Testis (tissue), 3 donors: ENCODE data around the gene CES4A. TPM values are rescaled to one million over a fixed set of nuclear protein-coding genes. Genes with fewer than 3 reads are reported as not detected.

ENCODE experiments used
- DNase-seq: peaks from one replicate; pipeline ENCODE4 v3.0.0-alpha.2; 2019
- H3K27ac ChIP-seq, 2 donors: fragments of 200-600 bp; sonication (generic); one replicate each; pipeline ENCODE4 v1.5.1; 2019
- H3K27me3 ChIP-seq: fragments of 200-600 bp; sonication (generic); one replicate; pipeline ENCODE4 v1.5.1; 2019
- H3K36me3 ChIP-seq: fragments of 200-600 bp; sonication (generic); one replicate; pipeline ENCODE4 v1.5.1; 2017; ENCODE audit warnings: low read depth; ENCODE audit errors: missing control alignments
- H3K4me1 ChIP-seq: fragments of 200-600 bp; sonication (generic); one replicate; pipeline ENCODE4 v1.5.1; 2019
- H3K4me3 ChIP-seq, 2 donors: fragments of 200-600 bp; sonication (generic); one replicate each; pipeline ENCODE4 v1.5.1; 2017 to 2019
- H3K9me3 ChIP-seq: fragments of 200-600 bp; sonication (generic); one replicate; pipeline ENCODE4 v1.5.1; 2017
- POLR2A ChIP-seq: fragments of 450-650 bp; IDR thresholded peaks from one replicate; pipeline ENCODE4 v1.6.1; 2017; ENCODE audit warnings: antibody characterized with exemption, mild to moderate bottlenecking, moderate library complexity
- whole genome bisulfite sequencing, 2 donors: methylation state at CpG; one replicate each; pipeline ENCODE4 v1.1.5; 2018; 5-methylcytosine and 5-hydroxymethylcytosine counted together
- intact Hi-C: fragments of 100-400 bp; cut with DNase I; formaldehyde crosslinking; loops from one replicate; pipeline ENCODE4 v1.15.1; 2023; ENCODE audit warnings: low total_unique reads
- polyA plus RNA-seq: library from polyadenylated mRNA; stranded (reverse); fragments of 350-450 nt; fragmentation: Illumina TruSeq; extraction: RNeasy Lipid Tissue Mini Kit (QIAGEN cat#74804); gene quantifications from one replicate; pipeline ENCODE4 v1.2.3, GENCODE V29; 2014; ENCODE audit warnings: low read depth, low replicate concordance; ENCODE audit not compliant: insufficient read depth
- total RNA-seq, 2 donors: library from RNA; depleted of rRNA; stranded (reverse); fragments of >200 nt; gene quantifications; one replicate each; pipeline ENCODE4 v1.2.3, GENCODE V29; 2016
- TF ChIP-seq, protein P1 (sequence below), 3 experiments: fragments of 450-650 bp in 2 of 3; fragments of 200-600 bp in 1 of 3; sonication (generic) in 1 of 3; IDR thresholded peaks; one replicate each; pipeline ENCODE4 v1.5.1; 2016 to 2019; ENCODE audit warnings: antibody characterized with exemption in 3 of 3, mild to moderate bottlenecking in 2 of 3, moderate library complexity in 1 of 3

Gene CES4A
- total and polyA plus RNA-seq, 3 donors from 2014 or later: 12.2 to 25.0 (median 17.0) TPM

DNA sequence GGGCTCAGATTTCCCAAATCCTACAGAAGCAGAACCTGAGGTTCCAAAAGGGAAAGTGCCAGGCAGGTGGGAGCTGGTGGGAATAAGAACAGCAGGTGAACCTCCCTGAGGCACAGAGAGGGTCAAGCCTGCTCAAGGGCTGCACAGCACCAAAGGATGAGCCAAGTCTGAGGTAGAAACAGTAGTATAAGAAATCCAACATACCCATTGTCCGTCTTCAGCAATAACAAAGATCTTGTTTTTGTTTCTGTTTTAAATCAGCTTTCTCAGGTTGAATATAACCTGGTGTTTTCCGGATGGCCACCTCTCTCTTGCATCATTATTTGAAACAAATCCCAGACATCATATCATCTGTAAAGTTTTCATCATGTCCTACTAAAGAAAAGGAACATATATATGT is 38.0 kb upstream of the CES4A start:
- intact Hi-C loops: no loop called here
- H3K27ac ChIP-seq: no peak overlapping the region
- 84 to 96% methylated on average over 2 of the region's 2 CpGs for WGBS, 2 donors
- H3K9me3 ChIP-seq: no peaks in the 10 kb centered on the region
- DNase-seq: no peak
- H3K4me3 ChIP-seq: no peak overlapping the region
- TF ChIP-seq POLR2A: no peak
- TF ChIP-seq, protein P1, sequence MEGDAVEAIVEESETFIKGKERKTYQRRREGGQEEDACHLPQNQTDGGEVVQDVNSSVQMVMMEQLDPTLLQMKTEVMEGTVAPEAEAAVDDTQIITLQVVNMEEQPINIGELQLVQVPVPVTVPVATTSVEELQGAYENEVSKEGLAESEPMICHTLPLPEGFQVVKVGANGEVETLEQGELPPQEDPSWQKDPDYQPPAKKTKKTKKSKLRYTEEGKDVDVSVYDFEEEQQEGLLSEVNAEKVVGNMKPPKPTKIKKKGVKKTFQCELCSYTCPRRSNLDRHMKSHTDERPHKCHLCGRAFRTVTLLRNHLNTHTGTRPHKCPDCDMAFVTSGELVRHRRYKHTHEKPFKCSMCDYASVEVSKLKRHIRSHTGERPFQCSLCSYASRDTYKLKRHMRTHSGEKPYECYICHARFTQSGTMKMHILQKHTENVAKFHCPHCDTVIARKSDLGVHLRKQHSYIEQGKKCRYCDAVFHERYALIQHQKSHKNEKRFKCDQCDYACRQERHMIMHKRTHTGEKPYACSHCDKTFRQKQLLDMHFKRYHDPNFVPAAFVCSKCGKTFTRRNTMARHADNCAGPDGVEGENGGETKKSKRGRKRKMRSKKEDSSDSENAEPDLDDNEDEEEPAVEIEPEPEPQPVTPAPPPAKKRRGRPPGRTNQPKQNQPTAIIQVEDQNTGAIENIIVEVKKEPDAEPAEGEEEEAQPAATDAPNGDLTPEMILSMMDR (IDR thresholded peaks at IDR 0.05): no peak
- no peaks in the 10 kb centered on the region for H3K27me3 ChIP-seq
- H3K4me1 ChIP-seq: peaks cover 17% of the 10 kb centered on the region
- H3K36me3 ChIP-seq: no peaks in the 10 kb centered on the region

DNA sequence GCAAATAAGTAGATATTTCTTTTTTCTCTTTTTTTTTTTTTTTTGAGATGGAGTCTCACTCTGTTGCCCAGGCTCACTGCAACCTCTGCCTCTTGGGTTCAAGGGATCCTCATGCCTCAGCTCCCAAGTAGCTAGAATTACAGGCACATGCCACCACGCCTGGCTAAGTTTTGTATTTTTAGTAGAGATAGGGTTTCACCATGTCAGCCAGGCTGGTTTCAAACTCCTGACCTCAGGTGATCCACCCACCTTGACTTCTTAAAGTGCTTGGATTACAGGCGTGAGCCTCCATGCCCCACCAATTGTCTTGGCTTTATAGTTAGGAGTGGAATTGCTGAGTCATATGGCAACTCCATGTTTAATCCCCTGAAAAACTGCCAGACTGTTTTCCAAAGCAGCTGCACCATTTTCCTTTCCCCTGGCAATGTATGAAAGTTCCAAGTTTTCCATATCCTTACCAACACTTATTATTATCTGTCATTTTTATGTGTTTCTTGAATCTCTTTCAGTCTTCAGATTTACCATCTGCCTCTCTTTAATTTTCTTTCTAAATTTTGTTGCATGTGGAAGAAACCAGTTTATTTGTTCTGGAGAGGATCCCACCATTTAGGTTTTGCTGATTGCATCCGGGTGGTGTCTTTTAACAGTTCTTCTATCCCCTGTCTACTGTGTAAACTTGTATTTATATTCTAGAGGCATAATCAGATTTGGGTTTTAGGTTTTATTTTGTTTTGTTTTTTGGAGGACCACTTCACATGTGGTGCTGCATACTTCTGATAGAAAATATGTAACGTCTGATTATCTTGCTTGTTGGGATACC is 37.2 kb upstream of the CES4A start:
- 90 to 93% methylated on average over 4 of the region's 4 CpGs for WGBS, 2 donors
- no peak overlapping the region for H3K4me3 ChIP-seq
- H3K9me3 ChIP-seq: no peaks in the 10 kb centered on the region
- no peaks in the 10 kb centered on the region for H3K36me3 ChIP-seq
- no peak overlapping the region for H3K27ac ChIP-seq
- TF ChIP-seq, protein P1 (IDR thresholded peaks at IDR 0.05): no peak
- intact Hi-C loops: no loop called here
- H3K27me3 ChIP-seq: no peaks in the 10 kb centered on the region
- peaks cover 23% of the 10 kb centered on the region for H3K4me1 ChIP-seq
- no peak for DNase-seq

DNA sequence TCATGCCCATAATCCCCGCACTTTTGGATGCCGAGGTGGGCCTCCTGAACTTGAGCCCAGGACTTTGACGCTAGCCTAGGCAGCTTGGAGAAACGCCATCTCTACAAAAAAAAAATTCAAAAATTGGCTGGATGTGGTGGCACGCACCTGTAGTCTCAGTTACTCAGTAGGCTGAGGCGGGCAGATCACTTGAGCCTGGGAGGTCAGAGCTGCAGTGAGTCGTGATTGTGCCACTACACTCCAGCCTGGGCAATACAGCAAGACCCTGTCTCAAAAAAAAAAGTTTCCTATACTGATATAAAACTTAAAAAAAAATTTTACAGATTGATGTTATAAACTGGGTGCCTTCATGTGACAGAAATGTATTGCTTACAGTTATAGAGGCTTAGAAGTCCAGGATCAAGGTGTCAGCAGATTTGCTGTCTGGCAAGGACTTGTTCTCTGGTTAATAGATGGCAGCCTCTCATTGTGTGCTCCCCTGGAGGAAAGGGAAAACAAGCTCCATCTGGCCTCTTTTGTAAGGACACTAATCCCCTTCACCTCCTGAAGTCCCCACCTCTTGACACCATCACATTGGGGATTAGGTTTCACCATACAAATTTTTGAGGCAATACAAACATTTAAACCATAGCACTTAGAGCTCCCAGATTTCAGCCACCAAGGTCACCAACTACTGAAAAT is 35.8 kb upstream of the CES4A start:
- no peak for DNase-seq
- no peaks in the 10 kb centered on the region for H3K27me3 ChIP-seq
- H3K9me3 ChIP-seq: no peaks in the 10 kb centered on the region
- intact Hi-C loops: no loop called here
- no peak overlapping the region for H3K4me3 ChIP-seq
- H3K4me1 ChIP-seq: peaks cover 20% of the 10 kb centered on the region
- 87% methylated on average over 7 of the region's 7 CpGs for WGBS, 2 donors
- TF ChIP-seq, protein P1 (IDR thresholded peaks at IDR 0.05): no peak
- no peak for TF ChIP-seq POLR2A
- H3K36me3 ChIP-seq: no peaks in the 10 kb centered on the region
- H3K27ac ChIP-seq: no peak overlapping the region

DNA sequence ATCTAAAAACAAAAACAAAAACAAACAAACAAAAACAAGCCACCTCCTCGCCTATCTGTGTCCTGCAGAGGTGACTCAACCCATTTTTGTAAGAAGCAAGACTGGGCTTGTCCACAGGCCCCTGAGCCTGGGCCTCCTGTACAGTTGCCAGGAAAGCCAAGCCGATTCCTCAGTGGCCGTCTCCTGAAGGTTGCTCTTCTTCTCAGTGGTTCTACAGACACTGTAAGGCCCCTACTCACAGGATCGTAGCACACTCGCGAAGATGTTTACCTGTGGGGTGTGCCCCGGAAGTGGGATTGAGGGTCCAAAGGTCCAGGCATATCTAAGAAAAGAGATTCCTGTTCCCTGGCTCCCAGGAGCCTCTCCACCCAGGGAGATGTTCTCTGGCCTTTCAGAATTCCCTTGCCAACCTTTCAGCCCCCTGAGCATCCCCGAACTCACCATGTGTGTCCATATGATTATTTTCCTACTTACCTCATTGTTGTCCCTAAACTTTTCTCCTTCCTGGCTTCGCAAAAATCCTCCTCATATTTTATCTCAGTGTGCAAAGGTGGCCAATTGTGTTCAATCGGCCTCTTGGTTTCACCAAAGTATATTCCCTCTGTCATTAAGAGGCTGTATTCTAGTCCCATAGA is 34.8 kb upstream of the CES4A start:
- Histone ChIP-seq H3K36me3 (no peaks in the 10 kb centered on the region), H3K4me1 (peaks cover 14% of the 10 kb centered on the region), H3K9me3 (no peaks in the 10 kb centered on the region), H3K27me3 (no peaks in the 10 kb centered on the region), H3K4me3 (no peak overlapping the region), H3K27ac (no peak overlapping the region)
- 75 to 88% methylated on average over 10 of the region's 10 CpGs for WGBS, 2 donors
- intact Hi-C loops: no loop called here
- DNase-seq: no peak
- TF ChIP-seq, protein P1 (IDR thresholded peaks at IDR 0.05): no peak
- TF ChIP-seq POLR2A: no peak
